Mesenchymal stem cell (in vitro differentiated cells and primary cell): ENCODE results near the gene THADA.

ENCODE experiments used
- DNase-seq: peaks from one replicate; pipeline ENCODE4 v3.0.0-alpha.2; 2013
- H2AFZ ChIP-seq: one replicate; pipeline ENCODE4 v1.6.1; 2013; ENCODE audit warnings: low read depth, mild to moderate bottlenecking, control low read depth, inconsistent platforms, low read length, moderate library complexity
- H2AK5ac ChIP-seq: 2 replicates; pipeline ENCODE4 v1.6.1; 2013; ENCODE audit warnings: low read length, moderate library complexity, mild to moderate bottlenecking, inconsistent platforms; ENCODE audit not compliant: severe bottlenecking
- H2BK120ac ChIP-seq: one replicate; pipeline ENCODE4 v1.6.1; 2013; ENCODE audit warnings: low read depth, mild to moderate bottlenecking, inconsistent platforms, low read length, moderate library complexity
- H2BK12ac ChIP-seq, 2 experiments: one replicate each; pipeline ENCODE4 v1.6.1; 2013; ENCODE audit warnings: inconsistent platforms in 2 of 2, low read length in 2 of 2, mild to moderate bottlenecking in 2 of 2, moderate library complexity in 2 of 2, control low read depth in 1 of 2
- H2BK15ac ChIP-seq: one replicate; pipeline ENCODE4 v1.6.1; 2013; ENCODE audit warnings: mild to moderate bottlenecking, low read depth, inconsistent platforms; ENCODE audit not compliant: poor library complexity, severe bottlenecking
- H2BK5ac ChIP-seq: 2 replicates; pipeline ENCODE4 v1.6.1; 2013; ENCODE audit warnings: low read depth, mild to moderate bottlenecking, low read length, control low read depth, inconsistent platforms; ENCODE audit not compliant: poor library complexity, severe bottlenecking
- H3K14ac ChIP-seq, 2 experiments: one replicate each; pipeline ENCODE4 v1.6.1; 2013; ENCODE audit warnings: inconsistent platforms in 2 of 2, low read length in 2 of 2, control low read depth in 1 of 2, mild to moderate bottlenecking in 1 of 2, moderate library complexity in 1 of 2
- H3K18ac ChIP-seq, 2 experiments: one replicate each; pipeline ENCODE4 v1.6.1; 2013; ENCODE audit warnings: inconsistent platforms in 2 of 2, low read length in 2 of 2, control low read depth in 1 of 2, low read depth in 1 of 2, mild to moderate bottlenecking in 1 of 2
- H3K23ac ChIP-seq, 2 experiments: one replicate each; pipeline ENCODE4 v1.6.1; 2013; ENCODE audit warnings: inconsistent platforms in 2 of 2, low read length in 2 of 2, mild to moderate bottlenecking in 2 of 2, moderate library complexity in 2 of 2, control low read depth in 1 of 2
- H3K27ac ChIP-seq: 2 replicates; pipeline ENCODE4 v1.5.1; 2013; ENCODE audit warnings: mild to moderate bottlenecking, moderate library complexity, low read length, control low read depth, inconsistent platforms; ENCODE audit not compliant: poor library complexity, severe bottlenecking
- H3K27me3 ChIP-seq, 2 experiments: 2 replicates each; pipeline versions ENCODE4 v1.6.1 to v1.7.0; 2013; ENCODE audit warnings: low read length in 2 of 2, mild to moderate bottlenecking in 2 of 2, moderate library complexity in 2 of 2, control low read depth in 1 of 2, inconsistent platforms in 1 of 2; ENCODE audit not compliant: control insufficient read depth in 1 of 2, insufficient read depth in 1 of 2
- H3K36me3 ChIP-seq, 2 experiments: 2 replicates each; pipeline versions ENCODE4 v1.6.1 to v1.7.0; 2013; ENCODE audit warnings: low read length in 2 of 2, control low read depth in 1 of 2, inconsistent platforms in 1 of 2, low read depth in 1 of 2, mild to moderate bottlenecking in 1 of 2; ENCODE audit not compliant: insufficient read depth in 2 of 2, control insufficient read depth in 1 of 2
- H3K4ac ChIP-seq, 2 experiments: one replicate each; pipeline ENCODE4 v1.6.1; 2013; ENCODE audit warnings: inconsistent platforms in 2 of 2, low read length in 2 of 2, mild to moderate bottlenecking in 2 of 2, moderate library complexity in 2 of 2, control low read depth in 1 of 2, low read depth in 1 of 2
- H3K4me1 ChIP-seq: 2 replicates; pipeline ENCODE4 v1.6.1; 2013; ENCODE audit warnings: low read depth, low read length, control low read depth; ENCODE audit not compliant: control insufficient read depth, insufficient read depth
- H3K4me2 ChIP-seq: 2 replicates; pipeline ENCODE4 v1.6.1; 2013; ENCODE audit warnings: low read length, mild to moderate bottlenecking, inconsistent platforms; ENCODE audit not compliant: poor library complexity, severe bottlenecking
- H3K4me3 ChIP-seq, 2 experiments: 2 replicates each; pipeline versions ENCODE4 v1.5.1 to v1.7.0; 2013; ENCODE audit warnings: low read length in 2 of 2, mild to moderate bottlenecking in 2 of 2, control low read depth in 1 of 2, low read depth in 1 of 2; ENCODE audit not compliant: insufficient read depth in 1 of 2
- H3K79me1 ChIP-seq: replicated peaks from 2 replicates; pipeline ENCODE4 v1.6.1; 2013; ENCODE audit warnings: mild to moderate bottlenecking, control low read depth, low read length, inconsistent platforms; ENCODE audit not compliant: poor library complexity, severe bottlenecking
- H3K9ac ChIP-seq: 2 replicates; pipeline ENCODE4 v1.7.0; 2013; ENCODE audit warnings: mild to moderate bottlenecking, low read length, moderate library complexity
- H3K9me3 ChIP-seq: 2 replicates; pipeline ENCODE4 v1.7.0; 2013; ENCODE audit warnings: mild to moderate bottlenecking, low read length; ENCODE audit not compliant: control insufficient read depth
- H4K8ac ChIP-seq: one replicate; pipeline ENCODE4 v1.6.1; 2013; ENCODE audit warnings: inconsistent platforms, mild to moderate bottlenecking, low read length, moderate library complexity
- H4K91ac ChIP-seq: one replicate; pipeline ENCODE4 v1.6.1; 2013; ENCODE audit warnings: mild to moderate bottlenecking, low read length, inconsistent platforms
- WGBS: methylation state at CpG from one replicate; pipeline ENCODE4 v1.1.7; 2013; ENCODE audit warnings: mixed read lengths; 5-methylcytosine and 5-hydroxymethylcytosine counted together

Gene THADA

DNA sequence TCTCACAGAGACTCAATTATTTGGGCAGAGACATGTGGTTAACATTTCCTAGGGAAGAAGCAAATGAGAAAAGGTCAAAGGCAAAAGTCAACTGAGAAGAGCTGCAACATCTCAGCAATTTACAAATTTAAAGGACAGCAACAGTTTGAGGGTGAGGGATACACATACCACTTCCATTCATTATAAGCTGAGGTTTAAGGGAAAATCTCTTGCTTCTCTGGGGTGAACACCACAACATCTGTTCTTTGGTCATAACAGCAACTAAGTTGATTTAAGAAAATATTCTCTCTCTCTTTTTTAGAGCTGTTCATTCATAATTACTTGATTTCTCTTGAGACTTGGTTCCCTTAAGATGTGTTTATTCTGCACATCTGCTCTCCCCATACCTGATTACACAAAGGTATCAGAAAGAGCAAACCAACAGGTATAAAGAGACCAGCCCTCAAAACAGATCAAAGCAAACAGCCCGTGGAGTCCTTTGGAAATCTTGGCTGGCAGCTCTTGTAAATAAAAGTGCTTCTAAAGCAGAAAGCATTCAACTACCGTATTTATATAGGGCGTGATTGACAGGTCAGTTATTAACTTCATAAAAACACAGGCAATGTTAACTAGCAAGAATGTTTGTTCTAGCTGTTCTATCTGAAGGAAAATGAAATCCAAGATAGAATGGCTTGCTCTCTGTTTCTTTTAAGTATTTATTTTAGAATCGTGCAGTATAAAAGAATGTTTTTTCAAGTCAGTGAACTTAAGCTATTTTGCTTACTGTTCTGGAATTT, 132.8 kb downstream of the THADA start:
- H2AK5ac ChIP-seq = no peak overlapping the region
- H2BK120ac ChIP-seq = no peak overlapping the region
- WGBS = 86% methylated on average over 1 of the region's 4 CpGs
- H3K27ac ChIP-seq = peak overlapping the region; percentile 68
- H3K23ac ChIP-seq = no peak overlapping the region
- peak overlapping the region; percentile 18 for H3K4me2 ChIP-seq
- H3K4me3 ChIP-seq = no peak overlapping the region
- H4K91ac ChIP-seq = no peak overlapping the region
- H3K27me3 ChIP-seq = no peaks in the 10 kb centered on the region
- no peak overlapping the region for H3K4ac ChIP-seq
- H4K8ac ChIP-seq = no peak overlapping the region
- no peak for DNase-seq
- H3K4me1 ChIP-seq = peaks cover 2% of the 10 kb centered on the region
- H3K79me1 ChIP-seq = peaks cover 9% of the 10 kb centered on the region
- H2BK5ac ChIP-seq = no peak overlapping the region
- no peaks in the 10 kb centered on the region for H3K9me3 ChIP-seq
- H2BK12ac ChIP-seq = no peak overlapping the region
- no peak overlapping the region for H3K18ac ChIP-seq
- no peak overlapping the region for H2BK15ac ChIP-seq
- H3K36me3 ChIP-seq = no peaks in the 10 kb centered on the region
- H2AFZ ChIP-seq = no peak overlapping the region
- no peak overlapping the region for H3K9ac ChIP-seq
- no peak overlapping the region for H3K14ac ChIP-seq

DNA sequence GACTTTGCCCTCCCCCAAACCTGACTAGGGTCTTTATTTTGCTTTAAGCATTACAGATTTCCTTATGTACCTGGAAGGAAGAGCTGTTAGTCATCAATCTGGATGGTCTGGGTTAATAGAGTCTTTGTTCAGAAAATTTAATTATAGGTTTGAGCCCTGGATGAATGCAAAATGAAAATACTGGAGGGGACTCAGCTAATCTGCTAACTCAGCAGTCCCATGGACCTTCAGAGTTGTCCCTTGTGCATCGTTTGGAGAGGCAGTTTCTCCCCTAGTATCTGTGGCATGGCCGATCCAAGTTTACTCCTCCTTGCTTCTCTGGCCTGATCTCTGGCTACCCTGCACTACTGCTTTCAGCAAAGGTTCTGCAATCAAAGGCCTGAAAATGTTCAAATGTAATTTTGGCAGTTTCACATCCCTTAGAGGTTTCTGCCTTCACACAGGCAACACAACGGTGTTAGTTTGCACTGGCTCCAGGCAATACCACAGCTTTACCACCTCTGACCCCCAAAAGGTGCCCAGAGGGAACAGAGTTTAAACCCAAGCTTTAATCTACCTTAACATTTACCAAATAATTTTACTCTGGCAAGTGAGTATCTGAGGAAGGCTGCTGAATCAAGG, 134.3 kb downstream of the THADA start:
- Histone ChIP-seq H2BK15ac (no peak overlapping the region), H3K4me2 (no peak overlapping the region), H2BK12ac (peak overlapping the region; percentile 94 to 96), H3K9me3 (no peaks in the 10 kb centered on the region), H3K9ac (peak overlapping the region; percentile 4), H3K36me3 (no peaks in the 10 kb centered on the region), H3K27ac (no peak overlapping the region), H3K14ac (no peak overlapping the region), H2BK120ac (no peak overlapping the region), H2BK5ac (no peak overlapping the region), H3K23ac (no peak overlapping the region), H3K18ac (peak overlapping the region; percentile 46 to 84), H3K4me1 (peaks cover 2% of the 10 kb centered on the region), H4K91ac (no peak overlapping the region), H2AK5ac (peak overlapping the region; percentile 74), H3K27me3 (no peaks in the 10 kb centered on the region), H3K4ac (peak overlapping the region in 1 of 2 experiments; percentile 41), H4K8ac (peak overlapping the region; percentile 31), H2AFZ (no peak overlapping the region), H3K4me3 (no peak overlapping the region), H3K79me1 (peaks cover 9% of the 10 kb centered on the region)
- WGBS = 91% methylated on average over 3 of the region's 3 CpGs
- DNase-seq = no peak

DNA sequence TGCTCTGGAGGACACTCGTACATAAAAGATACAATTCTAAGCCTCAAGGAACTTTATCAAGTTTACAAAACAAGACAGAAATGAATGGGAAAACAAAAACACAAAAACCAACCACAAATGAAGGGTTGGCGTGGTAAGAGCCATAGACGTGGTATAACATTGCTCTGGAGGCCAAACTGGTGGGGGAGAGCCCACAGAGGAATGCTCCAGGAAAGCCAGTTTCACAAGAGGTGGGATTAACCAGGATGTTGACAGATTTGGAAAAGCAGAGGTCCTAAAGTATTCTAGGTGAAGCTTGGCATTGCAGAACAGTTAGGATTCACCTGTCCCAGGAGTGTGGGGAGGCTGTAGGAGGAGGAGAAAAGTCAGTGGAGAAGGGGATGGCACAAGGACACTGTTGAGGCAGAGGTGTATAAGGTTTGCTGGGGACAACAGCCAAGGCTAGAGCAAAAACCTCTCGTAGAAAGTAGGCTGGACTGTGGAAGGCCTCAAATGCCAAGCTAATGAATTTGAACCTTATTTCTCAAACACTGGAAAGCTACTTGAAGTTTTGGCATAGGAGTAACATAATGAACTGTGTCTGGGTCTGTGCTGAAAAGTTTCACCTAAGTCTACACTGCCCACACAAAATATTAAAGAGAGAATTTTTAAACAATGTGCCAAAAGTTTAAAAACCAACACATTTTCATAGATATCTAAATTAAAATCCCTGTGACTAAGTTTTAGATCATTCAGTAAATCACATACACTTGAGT, 135.1 kb downstream of the THADA start:
- Histone ChIP-seq H3K79me1 (peaks cover 9% of the 10 kb centered on the region), H2BK12ac (peak overlapping the region in 1 of 2 experiments; percentile 99), H3K4me1 (peaks cover 2% of the 10 kb centered on the region), H3K23ac (no peak overlapping the region), H3K18ac (peak overlapping the region; percentile 79 to 87), H3K27ac (no peak overlapping the region), H3K4ac (peak overlapping the region; percentile 47 to 68), H2BK15ac (no peak overlapping the region), H2AFZ (no peak overlapping the region), H3K36me3 (no peaks in the 10 kb centered on the region), H3K4me2 (no peak overlapping the region), H3K27me3 (no peaks in the 10 kb centered on the region), H4K8ac (peak overlapping the region; percentile 61), H3K14ac (no peak overlapping the region), H2BK5ac (no peak overlapping the region), H2AK5ac (peak overlapping the region; percentile 22), H3K4me3 (no peak overlapping the region), H3K9ac (peak overlapping the region; percentile 4), H3K9me3 (no peaks in the 10 kb centered on the region), H4K91ac (peak overlapping the region; percentile 82), H2BK120ac (no peak overlapping the region)
- 44% methylated on average over 2 of the region's 4 CpGs for WGBS
- peak; percentile 61 for DNase-seq

DNA sequence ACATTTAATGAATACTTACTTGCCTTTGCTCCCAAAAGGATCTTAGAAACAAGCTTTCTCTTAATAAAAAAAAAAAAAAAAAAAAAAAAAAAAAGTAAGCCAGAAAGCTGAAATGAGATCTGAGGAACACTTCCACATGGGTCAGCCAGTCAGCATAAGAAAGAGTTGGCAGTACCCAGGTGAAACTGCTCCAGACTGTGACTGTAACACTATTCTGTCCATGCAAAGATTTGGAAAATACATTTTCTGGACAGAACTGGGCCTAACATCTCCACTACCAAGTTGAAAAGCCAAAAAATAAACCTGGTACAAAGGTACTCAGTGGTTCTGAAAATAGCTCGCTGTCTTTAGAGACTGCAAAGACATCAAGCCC, 135.7 kb downstream of the THADA start:
- Histone ChIP-seq H2BK120ac (no peak overlapping the region), H3K36me3 (no peaks in the 10 kb centered on the region), H2BK15ac (no peak overlapping the region), H3K4me2 (no peak overlapping the region), H2AFZ (no peak overlapping the region), H3K4ac (no peak overlapping the region), H4K8ac (no peak overlapping the region), H3K79me1 (peaks cover 9% of the 10 kb centered on the region), H3K27ac (no peak overlapping the region), H3K27me3 (no peaks in the 10 kb centered on the region), H2BK5ac (no peak overlapping the region), H3K9me3 (no peaks in the 10 kb centered on the region), H3K14ac (no peak overlapping the region), H3K4me3 (no peak overlapping the region), H4K91ac (no peak overlapping the region), H3K9ac (no peak overlapping the region), H3K4me1 (peaks cover 2% of the 10 kb centered on the region), H3K23ac (no peak overlapping the region), H2AK5ac (no peak overlapping the region), H2BK12ac (no peak overlapping the region), H3K18ac (no peak overlapping the region)
- WGBS = no CpG with 5 or more reads among the region's 1 CpG
- DNase-seq = no peak
